HFF-Myc (cell line): ENCODE results near the gene C1QTNF6.

Source experiments
- DNase-seq: peaks from one replicate; pipeline ENCODE4 v3.0.0-alpha.2; 2011; ENCODE audit warnings: low read depth; ENCODE audit errors: extremely low read depth
- H3K4me3 ChIP-seq: replicated peaks from 2 replicates; pipeline ENCODE4 v1.5.1; 2011; ENCODE audit warnings: low read depth, mild to moderate bottlenecking, control low read depth, low read length
- CTCF ChIP-seq: IDR thresholded peaks from 2 replicates; pipeline ENCODE4 v1.5.1; 2012; ENCODE audit warnings: mild to moderate bottlenecking, low read depth, low read length, control low read depth; ENCODE audit errors: missing control alignments

C1QTNF6 gene

GRCh38 chr22:37199760-37200108 is 11.7 kb upstream of the C1QTNF6 start:
- H3K4me3 ChIP-seq: peak overlapping the region; percentile 68
- no peak for DNase-seq
- no peak for TF ChIP-seq CTCF

GRCh38 chr22:37199103-37199759 is 11.2 kb upstream of the C1QTNF6 start:
- H3K4me3 ChIP-seq: peak overlapping the region; percentile 68
- peak; percentile 91 for TF ChIP-seq CTCF
- DNase-seq: peak; percentile 91

- DNase-seq: no peak
- TF ChIP-seq CTCF: peak; percentile 76
- H3K4me3 ChIP-seq: peak overlapping the region; percentile 68
Observed at GRCh38 chr22:37198258-37199102, 10.4 kb upstream of the C1QTNF6 start.

- no peak for DNase-seq
- peak overlapping the region; percentile 68; the same call in 1 of the 2 replicates for H3K4me3 ChIP-seq
Observed at GRCh38 chr22:37197451-37198257, 9.6 kb upstream of the C1QTNF6 start.

GRCh38 chr22:37196539-37197450 is 8.7 kb upstream of the C1QTNF6 start:
- no peak for DNase-seq
- no peak overlapping the region for H3K4me3 ChIP-seq
- no peak for TF ChIP-seq CTCF

More at GRCh38 chr22:37197451-37198257, 9.6 kb upstream of the C1QTNF6 start:
- no peak for TF ChIP-seq CTCF

GRCh38 chr22:37195921-37196320 is 7.9 kb upstream of the C1QTNF6 start:
- H3K4me3 ChIP-seq: no peak overlapping the region
- DNase-seq: no peak
- no peak for TF ChIP-seq CTCF
